Brain pericyte (primary cell): ENCODE results near the gene MEIS1.

Experiments used
- DNase-seq: peaks from one replicate; pipeline ENCODE4 v3.0.0-alpha.2; 2012; ENCODE audit warnings: low read depth, low spot score

MEIS1 gene

DNA sequence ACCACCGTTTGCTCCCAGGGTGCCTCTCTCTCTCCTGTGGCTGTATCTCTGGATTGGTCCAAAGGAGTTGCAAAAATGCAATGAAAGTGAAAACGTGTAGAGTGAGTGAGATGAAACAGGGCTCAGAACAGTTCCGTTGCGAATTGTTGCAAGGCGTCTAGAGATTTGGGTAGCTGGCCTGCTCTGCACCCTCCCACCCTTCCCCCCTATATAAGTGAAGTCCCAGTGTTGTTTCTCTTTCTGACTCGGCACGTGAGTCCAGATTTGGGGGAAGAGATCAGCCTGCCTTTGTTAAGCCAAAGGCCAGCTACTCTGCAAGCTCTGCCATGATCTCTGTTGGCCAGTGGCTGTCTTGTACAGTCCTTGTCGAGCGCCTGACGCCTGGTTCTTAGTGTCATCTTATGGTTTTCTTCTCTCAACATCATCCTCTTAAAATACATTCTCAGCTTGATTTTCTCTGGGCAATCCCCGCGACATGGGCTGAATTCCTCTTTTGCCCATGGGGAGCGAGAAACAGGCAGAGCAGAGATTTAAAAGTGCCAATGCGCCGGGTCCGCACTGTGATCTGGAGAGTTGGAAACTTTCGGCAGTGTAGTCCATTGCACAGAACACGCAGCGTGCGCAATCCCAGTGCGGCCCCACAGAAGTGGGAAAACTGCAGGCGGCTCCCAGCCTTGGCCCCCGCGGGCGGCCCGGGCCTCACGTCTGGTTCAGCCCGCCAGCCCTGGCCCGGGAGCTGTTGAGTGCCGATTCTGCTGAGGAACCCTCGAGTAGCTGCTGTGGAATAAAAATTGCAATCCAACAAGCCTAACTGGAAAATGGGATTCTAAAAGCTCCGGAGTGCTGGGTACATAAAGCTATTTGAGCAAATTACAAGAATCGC, 9.3 kb downstream of the MEIS1 start:
- no peak for DNase-seq

DNA sequence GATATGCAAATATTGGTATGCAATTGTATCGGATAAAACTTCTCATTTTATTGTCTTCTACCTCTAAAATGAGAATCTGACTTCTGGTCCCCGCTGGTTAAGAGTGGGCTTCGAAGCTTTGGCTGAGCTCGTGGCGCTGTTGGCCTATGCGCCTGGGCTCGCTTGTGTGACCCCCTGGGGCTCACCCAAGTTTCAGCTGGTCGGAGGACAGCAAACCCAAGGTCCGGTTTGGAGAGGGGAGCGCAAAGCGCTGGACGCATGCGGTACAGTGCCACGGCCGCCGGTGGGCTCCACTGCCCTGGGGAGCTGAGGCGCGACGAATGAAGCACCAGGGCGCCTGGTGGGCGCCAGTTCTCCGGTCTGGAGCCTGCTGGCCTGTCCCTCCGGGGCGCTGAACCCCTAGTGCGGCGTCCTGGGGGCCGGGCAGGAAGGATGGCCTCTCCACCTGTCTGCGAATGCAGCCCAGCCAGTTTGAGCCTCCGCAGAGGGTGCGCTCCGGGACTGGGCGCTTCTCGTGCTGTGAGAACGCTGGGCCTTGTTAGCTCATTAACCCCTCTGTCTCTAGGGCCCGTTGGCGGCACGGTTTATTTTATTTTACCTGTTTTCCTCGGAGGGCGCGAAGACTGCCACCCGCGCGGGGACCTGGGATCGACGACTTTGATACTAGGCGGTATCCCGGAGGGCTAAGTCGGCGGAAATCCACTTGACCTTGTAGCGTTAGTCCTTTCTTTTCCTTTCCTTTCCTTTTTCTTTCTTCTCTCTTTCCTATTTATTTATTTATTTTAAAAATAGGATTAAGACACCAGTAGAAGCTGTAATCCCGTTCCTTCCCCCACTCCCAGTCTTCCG, 10.4 kb downstream of the MEIS1 start:
- no peak for DNase-seq

DNA sequence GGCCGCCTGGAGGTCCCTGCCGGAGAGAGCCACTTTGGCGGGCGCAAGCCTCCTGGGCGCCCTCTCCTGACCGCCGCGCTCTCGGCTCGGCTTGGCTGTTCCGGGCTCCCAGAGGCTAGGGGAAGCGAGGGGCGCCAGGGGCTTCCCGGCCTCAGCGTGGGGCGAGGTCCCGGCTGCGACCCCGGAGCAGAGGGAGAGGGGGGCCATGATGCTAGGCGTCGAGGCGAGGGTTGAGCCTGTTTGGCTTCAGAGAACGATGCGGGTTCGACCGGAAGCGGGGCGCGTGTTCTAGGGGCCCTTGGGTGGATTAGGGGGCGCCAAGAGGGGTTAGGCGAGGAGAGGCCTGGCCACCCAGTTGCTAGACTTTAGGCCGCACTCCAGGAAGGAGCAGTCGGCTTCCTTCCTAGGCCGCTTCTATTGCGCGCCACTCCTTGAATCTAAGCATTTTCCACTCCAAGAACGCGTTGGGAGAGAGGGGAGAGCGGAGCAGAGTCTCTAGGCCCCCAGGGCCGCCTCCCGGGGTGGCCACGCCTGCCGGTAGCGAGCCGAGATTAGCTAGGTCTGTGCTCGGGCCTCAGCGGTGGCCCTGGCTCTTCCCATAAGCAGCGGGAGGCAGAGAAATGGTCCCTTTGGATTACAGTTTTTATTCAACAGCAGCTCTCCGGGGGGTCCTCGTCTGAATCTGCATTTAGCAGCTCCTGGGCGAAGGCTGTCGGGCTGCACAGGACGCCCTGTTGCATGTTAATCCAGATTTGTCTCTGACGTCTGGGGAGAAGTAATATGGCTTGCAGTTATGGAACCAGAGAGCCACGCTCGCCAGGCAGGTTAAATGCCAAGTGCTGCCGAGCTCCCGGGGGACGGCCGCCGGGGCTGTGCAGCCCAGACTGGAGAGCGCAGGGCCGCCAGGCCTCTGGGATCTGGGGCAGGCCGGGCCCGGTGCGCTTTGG, 11.3 kb downstream of the MEIS1 start:
- no peak for DNase-seq

DNA sequence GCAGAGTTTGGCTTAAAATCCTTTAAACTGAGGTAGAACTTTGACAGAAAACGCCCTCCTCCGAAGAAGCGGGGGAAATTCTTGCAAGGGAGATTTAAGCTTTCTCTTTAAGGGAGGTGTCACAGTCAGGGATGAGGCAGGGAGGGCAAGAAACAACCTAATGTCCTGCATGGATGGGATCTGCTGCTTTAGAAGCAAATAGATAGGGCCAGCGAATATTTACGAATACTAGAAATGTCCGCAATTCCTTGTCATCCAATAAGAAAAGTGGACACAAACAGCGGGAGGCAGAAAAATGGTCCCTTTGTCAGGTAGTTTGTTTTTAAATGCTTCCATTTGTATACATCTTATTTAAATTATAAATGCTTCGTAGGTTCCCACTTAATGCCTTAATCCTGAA, 12.0 kb downstream of the MEIS1 start:
- no peak for DNase-seq

DNA sequence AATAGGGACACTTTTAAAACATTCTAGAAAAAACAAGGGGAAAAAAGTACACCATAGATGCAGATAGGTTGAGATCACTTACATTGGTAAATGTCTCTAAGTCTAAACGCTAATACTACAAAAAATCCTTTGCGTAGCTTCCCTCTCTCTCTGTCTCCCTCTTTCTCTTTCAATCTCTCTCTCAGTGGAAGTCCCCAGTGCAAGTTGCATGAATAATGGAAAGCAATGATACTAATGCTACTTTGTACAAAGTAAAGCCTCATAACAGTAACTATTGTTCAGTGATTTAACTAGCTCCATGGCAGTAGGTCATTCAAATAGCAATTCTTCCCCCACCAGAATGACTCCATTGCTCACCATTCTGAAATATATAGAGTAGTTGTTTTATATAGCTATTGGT, 12.8 kb downstream of the MEIS1 start:
- no peak for DNase-seq

DNA sequence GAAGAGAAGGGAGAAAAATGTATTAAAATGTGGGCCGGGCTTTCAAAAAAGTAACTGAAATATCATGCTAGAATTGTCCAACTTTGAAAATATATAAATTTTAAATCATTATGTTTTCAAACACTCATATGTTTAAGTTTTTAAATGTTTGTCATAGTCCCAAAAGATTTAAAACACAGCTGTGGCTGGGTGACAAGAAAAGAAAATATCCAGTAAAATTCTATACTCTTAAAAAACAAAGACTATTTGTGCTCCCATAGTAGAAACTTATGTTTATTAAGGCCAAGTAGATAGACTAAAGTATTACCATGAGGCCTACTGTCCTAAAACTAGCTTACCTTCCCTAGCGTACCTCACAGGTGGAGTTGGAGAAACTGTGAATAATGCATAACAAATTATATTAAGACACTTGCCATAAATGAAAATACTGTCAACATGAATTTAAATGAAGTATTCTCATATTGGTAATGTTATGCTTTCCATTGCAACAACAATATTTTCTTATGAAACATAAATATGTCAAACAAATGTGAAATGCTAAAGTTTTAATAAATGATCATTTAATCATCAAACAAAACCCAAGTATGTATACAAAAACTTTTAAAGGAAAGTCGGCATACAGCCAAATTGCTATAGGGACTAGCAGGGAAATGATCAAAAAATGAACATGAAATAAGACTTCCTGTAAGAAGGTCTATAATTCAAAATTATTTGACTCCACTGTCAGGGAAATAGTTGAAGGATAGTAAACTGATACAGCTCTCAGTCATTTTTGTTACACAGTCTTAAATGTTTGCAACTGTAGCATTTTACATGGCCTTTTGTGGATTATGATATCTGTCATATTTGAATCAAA, 13.4 kb downstream of the MEIS1 start:
- no peak for DNase-seq

DNA sequence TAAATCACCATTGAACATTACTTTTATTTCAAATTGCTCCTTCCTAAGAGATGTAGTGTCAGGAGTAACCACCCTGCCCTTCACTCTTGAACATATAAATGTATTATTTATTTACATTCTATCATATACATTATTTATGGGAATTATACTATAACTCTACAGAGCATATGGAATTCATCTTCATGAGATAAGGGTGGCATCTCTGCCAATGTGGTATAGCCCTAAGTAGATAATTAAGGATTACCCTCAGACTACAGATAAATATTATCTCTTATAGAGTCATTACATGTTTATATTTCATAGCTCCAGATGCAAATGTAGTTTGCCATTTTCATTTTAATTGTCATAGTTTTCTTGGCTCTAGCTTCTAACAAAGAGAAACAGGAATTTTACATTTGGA, 17.3 kb downstream of the MEIS1 start:
- DNase-seq: no peak

DNA sequence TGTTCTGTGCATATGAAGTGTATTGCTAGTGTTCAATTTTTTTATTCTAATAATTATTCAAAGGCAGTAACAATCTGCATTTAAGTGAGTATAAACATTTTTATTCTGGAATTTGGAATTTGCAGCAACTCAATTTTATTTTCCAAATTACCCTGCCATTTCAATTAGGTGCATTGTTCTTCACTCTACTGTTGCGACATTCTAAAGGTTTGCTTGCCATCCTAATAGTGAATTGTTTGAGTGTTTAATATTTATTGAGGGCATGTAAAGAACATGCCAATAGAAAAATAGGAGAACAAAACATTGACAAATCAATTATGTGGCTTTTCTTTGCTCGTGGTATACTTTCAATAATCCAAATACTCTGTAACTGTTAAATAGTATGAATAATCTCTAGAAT, 18.0 kb downstream of the MEIS1 start:
- no peak for DNase-seq

DNA sequence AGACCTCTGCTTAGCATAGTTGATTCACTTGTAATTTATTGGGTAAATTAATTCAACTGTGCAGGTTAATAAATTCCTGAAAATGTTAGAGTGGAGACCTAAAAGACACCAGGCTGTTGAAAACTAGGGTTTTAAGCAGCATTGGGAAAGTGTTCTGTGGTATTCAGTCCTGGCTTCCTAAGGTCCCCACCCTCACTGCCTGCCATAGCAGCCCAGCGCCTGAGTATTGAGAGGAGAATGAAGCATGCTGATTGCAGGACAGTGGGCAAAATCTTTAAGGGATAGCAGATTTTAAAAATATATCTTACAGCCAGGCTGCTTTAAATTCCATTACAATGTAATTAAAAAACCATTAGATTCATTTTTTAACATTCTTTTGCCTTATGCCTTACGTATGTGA, 20.6 kb downstream of the MEIS1 start:
- no peak for DNase-seq

DNA sequence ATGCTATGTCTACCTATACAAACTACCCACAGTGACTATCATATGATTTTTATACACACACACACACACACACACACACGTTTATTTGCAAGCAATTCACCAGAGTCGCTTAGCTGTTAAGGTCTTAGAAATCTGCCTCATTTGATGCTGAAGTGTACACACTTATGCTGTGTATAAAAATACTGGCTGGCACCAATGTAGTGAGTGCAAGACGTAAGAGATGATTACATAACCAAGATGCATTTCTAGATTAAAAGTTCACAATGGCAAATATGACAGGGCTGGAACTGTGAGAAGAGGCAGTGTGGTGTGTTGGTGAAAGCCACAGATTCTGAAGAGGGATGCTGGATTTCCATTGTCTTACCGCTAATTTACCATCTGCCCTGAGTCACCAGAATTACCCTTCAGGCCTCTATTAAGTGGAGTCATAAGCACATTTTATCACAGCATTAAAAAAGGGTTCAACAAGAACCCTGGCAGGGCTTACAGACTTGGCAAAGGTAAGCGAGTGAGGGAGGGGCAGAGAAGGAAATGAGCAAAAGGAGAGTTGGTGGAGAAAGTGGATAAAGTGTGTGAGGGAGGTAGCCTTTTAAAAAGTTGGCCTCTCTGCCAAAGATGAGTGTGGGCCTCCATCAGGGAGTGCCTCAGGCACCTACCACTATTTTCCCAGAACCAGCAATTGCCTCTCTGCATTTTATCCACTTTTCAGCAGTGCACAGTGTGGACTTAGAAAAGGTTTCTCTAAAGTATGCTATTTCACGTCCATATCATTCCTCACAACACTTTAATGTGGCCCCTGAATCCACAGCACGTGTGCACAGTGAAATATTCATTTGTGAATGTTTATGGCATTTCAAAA, 21.5 kb downstream of the MEIS1 start:
- DNase-seq: no peak

DNA sequence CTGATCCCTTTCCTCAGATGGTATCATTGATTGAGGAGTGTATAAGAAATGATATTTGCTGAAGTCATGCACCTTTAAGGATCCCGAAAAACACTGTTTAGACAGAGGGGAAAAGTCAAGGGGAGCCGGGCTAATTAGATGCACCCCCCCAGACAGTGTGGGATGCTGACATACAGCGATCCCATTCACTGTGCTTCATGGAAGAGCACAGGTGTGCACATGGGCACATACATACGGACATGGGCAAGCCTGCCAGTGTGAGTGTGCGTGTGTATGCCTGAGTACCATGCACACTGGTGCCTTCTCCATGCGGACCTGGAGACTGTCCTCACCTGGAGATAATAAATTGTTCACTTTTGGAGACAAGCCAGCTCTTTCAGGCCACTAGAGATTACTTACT, 22.6 kb downstream of the MEIS1 start:
- no peak for DNase-seq

DNA sequence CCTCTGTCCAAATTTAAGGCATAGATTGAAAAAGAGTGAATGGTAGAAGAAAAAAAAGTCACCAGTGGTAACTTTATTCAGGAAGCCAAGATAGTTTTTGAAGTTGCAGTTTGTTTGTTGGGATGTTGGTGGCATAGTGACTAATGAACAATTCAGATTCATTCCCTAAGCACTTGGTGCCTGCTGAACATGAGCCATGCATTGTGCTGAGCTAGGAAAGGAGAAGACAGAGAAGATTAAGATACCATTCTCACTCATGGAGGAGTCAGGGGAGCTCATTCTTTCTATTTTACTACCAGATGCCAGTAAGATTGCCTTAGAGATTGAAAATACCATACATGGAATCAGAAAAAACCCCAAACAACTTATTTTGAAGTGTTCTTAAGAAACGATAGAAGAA, 25.1 kb downstream of the MEIS1 start:
- DNase-seq: no peak

DNA sequence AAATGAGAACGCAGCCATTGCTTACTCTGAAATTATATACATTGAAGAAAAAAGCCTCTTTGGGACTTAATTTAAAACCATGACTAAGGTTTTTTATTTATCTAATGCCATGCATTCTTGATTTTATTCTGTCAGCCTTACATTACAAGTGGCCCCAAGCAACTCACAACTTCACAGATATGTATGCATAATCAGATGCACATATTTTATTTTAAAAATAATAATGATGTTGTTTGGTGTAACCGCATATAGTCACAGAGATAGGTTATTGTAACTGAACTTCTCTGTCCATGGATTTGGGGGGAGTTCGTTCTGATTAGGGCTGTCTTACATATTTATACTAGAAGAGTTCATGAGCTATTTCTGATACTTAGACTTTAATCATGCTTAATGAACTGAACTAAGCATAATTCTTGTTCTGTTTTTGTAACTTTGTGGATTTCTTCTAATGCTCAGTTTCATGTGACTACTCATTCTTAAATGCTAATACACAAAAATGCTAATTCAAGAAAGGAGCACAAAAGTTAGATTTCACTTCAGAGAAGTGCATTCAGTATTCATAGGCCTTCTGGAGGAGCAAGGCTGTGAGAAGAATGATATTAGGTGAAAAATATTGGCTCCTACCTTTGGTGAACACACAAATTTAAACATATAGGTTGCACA, 26.2 kb downstream of the MEIS1 start:
- no peak for DNase-seq

DNA sequence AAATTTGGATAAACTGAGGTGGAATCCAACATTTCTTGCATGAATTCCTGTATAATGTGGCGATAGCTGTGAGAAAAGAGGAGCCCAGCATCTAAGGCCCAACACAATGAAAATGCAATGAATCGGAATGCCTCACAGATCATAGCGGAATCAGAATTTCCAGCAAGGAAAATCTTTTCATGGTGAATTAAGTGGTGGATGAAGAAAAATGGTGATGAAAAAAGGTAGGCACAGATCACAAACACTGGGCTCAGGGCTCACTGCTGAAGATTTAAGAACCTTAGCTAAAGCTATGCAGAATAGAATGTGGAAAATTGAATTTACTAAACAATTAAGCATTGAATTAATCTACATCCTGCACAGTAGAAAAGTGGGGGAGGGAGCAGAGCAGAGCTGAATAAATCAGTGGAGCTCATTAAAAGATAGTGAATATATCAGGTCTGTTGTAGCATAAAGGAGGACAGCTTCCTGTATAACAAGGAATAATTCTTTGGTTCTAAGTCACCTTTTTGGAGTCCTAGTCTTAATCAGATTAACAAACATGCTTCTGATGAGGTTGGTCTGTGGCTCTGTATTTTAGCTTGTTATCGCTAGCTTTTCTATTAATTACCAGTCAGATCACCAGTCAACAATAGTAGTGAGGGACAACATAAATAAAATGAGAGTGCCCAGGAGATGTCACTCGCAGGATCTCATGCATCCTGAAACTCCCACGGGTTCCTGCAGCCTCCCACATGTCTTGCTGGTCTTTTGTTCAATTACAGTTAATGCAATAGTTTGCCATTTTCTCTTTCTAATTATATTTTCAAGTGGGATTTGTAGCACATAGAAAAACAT, 27.0 kb downstream of the MEIS1 start:
- no peak for DNase-seq

DNA sequence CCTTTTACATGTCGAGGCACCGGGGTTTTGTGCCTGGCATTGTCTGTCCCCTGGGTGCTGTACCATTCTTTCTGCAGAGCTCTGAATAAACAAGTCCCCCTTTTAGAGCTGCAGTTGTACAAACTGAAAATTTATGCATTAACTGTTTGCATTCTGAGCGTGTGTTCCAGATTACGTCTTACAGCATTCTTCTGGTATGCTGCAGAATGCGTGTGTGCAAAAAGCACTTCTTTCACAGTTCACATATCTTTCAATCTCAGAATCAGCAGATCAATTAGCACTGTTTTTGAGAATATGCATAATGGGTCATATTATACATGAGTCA, 27.5 kb downstream of the MEIS1 start:
- DNase-seq: no peak

DNA sequence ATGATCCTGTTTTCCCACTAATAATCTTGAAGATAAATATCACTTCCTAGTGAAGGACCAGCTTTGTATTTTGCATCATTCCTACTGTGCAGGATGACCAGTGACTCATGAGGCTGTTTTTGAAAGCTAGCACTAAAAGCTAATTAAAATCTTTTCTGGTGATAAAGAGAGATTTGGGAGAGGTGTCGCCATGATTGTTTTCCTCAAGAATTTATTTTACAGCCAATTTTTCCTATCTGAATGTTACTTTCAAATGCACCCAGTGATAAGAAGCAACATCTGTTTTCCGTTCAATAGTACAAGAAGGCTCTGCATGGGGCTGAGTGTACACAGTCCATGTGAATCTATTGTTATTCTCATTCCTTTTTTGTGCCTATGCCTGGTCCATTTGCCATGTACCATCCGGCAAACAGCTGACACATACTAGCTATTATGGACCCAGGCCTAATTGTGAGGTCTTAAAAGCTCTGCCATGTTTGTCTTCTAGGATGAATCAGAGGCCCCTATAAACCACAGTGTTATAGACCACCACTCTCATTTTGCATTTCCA, 28.4 kb downstream of the MEIS1 start:
- no peak for DNase-seq

DNA sequence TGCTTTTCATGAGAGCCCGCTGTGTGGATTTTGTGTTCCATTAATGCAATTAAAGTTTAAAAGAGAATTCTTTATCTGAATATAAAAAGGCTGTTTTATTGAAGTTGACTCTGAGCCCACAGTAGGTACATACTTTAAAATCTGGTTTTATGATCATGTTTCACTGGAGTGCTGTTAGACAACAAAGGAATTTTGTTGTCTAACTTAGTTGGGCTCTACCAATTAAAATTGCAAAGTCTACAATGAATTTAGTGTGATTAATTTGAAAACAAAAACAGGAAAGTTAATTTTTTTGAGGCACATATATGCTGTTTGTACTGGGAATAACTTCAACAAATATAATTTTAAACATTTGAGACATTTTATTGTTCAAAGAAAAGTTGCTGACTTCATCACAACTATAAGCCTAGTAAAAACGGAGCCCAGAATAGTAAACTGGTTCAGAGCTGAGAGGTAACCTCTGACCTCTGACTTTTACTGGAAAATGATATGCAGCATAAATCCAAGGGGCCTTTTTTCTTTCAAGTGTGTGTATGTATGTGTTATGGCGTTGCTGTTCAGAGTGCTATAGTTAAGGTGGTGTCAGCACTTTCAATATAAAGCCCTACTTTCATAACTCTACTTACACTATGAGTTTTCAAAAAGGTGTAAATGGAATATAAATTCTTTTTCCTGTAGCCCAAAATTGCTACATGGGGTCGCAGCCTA, 30.2 kb downstream of the MEIS1 start:
- no peak for DNase-seq

DNA sequence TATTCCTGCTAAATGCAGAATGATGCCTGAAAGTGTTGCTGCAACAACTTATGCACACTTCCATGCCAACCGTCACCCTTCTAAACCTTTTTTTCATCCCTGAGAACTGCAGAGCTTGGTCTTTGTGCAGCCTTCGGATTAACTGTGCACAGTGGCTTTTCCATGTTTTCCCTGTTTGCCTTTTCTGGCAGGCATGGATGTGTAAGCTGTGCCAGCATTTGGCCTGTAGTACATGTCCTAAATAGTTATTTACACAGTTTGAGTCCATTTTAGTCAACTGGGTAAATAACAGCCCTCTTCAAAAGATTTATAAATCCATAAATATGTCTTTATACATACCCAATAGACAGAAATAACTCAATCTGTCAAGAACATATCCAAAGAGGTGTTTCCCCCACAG, 31.5 kb downstream of the MEIS1 start:
- DNase-seq: no peak
